Activated naive CD4-positive, alpha-beta T cell treated with anti-CD3 and anti-CD28 coated beads, Interleukin-2, amount 10 ng/mL, durations not matched to agents 7 days and 5 days (primary cell): ENCODE results near the gene PGP.
A peak's percentile ranks its signal among the peaks of the same experiment; 100 is the strongest.

Source experiments
- CTCF ChIA-PET: fragments of 350-600 bp; sonication (Branson Sonifier 250); formaldehyde crosslinking; loops from one replicate; lab custom pipeline; 2021; ENCODE audit warnings: antibody characterized with exemption; lab: Charles Lee
- DNase-seq: peaks from one replicate; pipeline ENCODE4 v3.0.0-alpha.2; 2020
- H3K27ac Mint-ChIP-seq: one replicate; pipeline ENCODE4 v1.8.0; 2021; ENCODE audit warnings: mild to moderate bottlenecking, moderate library complexity, mixed read lengths
- H3K27me3 Mint-ChIP-seq: one replicate; pipeline ENCODE4 v1.8.0; 2021; ENCODE audit warnings: mild to moderate bottlenecking, mixed read lengths
- H3K36me3 Mint-ChIP-seq: one replicate; pipeline ENCODE4 v1.8.0; 2021; ENCODE audit warnings: mixed read lengths
- H3K4me1 Mint-ChIP-seq: one replicate; pipeline ENCODE4 v1.8.0; 2021; ENCODE audit warnings: mixed read lengths
- H3K4me3 Mint-ChIP-seq: one replicate; pipeline ENCODE4 v1.8.0; 2021; ENCODE audit warnings: mild to moderate bottlenecking, moderate library complexity, mixed read lengths
- H3K9me3 Mint-ChIP-seq: one replicate; pipeline ENCODE4 v1.8.0; 2021; ENCODE audit warnings: mixed read lengths

PGP gene

GRCh38 chr16:2233046-2233775 is 18.6 kb upstream of the PGP start:
- CTCF ChIA-PET: no interaction called here
- H3K9me3 Mint-ChIP-seq: no peaks in the 10 kb centered on the region
- peaks cover 12% of the 10 kb centered on the region for H3K36me3 Mint-ChIP-seq

GRCh38 chr16:2232094-2232990 is 17.7 kb upstream of the PGP start:
- no peaks in the 10 kb centered on the region for H3K9me3 Mint-ChIP-seq
- H3K27me3 Mint-ChIP-seq: peaks cover 26% of the 10 kb centered on the region
- H3K4me1 Mint-ChIP-seq: no peaks in the 10 kb centered on the region
- H3K36me3 Mint-ChIP-seq: peaks cover 12% of the 10 kb centered on the region
- no peak for DNase-seq
- no peak overlapping the region for H3K4me3 Mint-ChIP-seq
- H3K27ac Mint-ChIP-seq: no peak overlapping the region
- CTCF ChIA-PET: no interaction called here

More at GRCh38 chr16:2233046-2233775, 18.6 kb upstream of the PGP start:
- DNase-seq: no peak
- Mint-ChIP-seq H3K4me1 (no peaks in the 10 kb centered on the region), H3K4me3 (no peak overlapping the region), H3K27ac (no peak overlapping the region), H3K27me3 (peaks cover 32% of the 10 kb centered on the region)

GRCh38 chr16:2231016-2231931 is 16.6 kb upstream of the PGP start:
- Mint-ChIP-seq H3K27me3 (peaks cover 15% of the 10 kb centered on the region), H3K4me1 (peaks cover 3% of the 10 kb centered on the region), H3K36me3 (peaks cover 12% of the 10 kb centered on the region), H3K9me3 (no peaks in the 10 kb centered on the region), H3K27ac (no peak overlapping the region), H3K4me3 (no peak overlapping the region)
- CTCF ChIA-PET: no interaction called here
- DNase-seq: no peak

GRCh38 chr16:2230376-2230775 is 15.7 kb upstream of the PGP start:
- Mint-ChIP-seq H3K27ac (no peak overlapping the region), H3K9me3 (no peaks in the 10 kb centered on the region), H3K36me3 (peaks cover 10% of the 10 kb centered on the region), H3K27me3 (peaks cover 6% of the 10 kb centered on the region), H3K4me3 (no peak overlapping the region), H3K4me1 (peaks cover 9% of the 10 kb centered on the region)
- no peak for DNase-seq
- CTCF ChIA-PET: no interaction called here

GRCh38 chr16:2229632-2230250 is 15.1 kb upstream of the PGP start:
- no peaks in the 10 kb centered on the region for H3K9me3 Mint-ChIP-seq
- H3K27ac Mint-ChIP-seq: no peak overlapping the region
- no peak overlapping the region for H3K4me3 Mint-ChIP-seq
- H3K27me3 Mint-ChIP-seq: no peaks in the 10 kb centered on the region
- CTCF ChIA-PET: no interaction called here
- peaks cover 5% of the 10 kb centered on the region for H3K36me3 Mint-ChIP-seq
- H3K4me1 Mint-ChIP-seq: peaks cover 13% of the 10 kb centered on the region
- DNase-seq: no peak

- Mint-ChIP-seq H3K36me3 (peaks cover 5% of the 10 kb centered on the region), H3K27ac (no peak overlapping the region)
- CTCF ChIA-PET: no interaction called here
These were observed 14.5 kb upstream of the PGP start for GRCh38 chr16:2229091-2229490.

GRCh38 chr16:2228161-2228824 is 13.7 kb upstream of the PGP start:
- Mint-ChIP-seq H3K9me3 (no peaks in the 10 kb centered on the region), H3K4me3 (no peak overlapping the region), H3K27me3 (no peaks in the 10 kb centered on the region), H3K27ac (no peak overlapping the region), H3K4me1 (peaks cover 21% of the 10 kb centered on the region), H3K36me3 (peaks cover 5% of the 10 kb centered on the region)
- DNase-seq: no peak
- CTCF ChIA-PET: no interaction called here

More at GRCh38 chr16:2229091-2229490, 14.5 kb upstream of the PGP start:
- no peak overlapping the region for H3K4me3 Mint-ChIP-seq
- H3K4me1 Mint-ChIP-seq: peaks cover 19% of the 10 kb centered on the region
- H3K9me3 Mint-ChIP-seq: no peaks in the 10 kb centered on the region
- H3K27me3 Mint-ChIP-seq: no peaks in the 10 kb centered on the region
- DNase-seq: no peak

GRCh38 chr16:2226918-2227317 is 12.3 kb upstream of the PGP start:
- Mint-ChIP-seq H3K4me3 (no peak overlapping the region), H3K36me3 (peaks cover 4% of the 10 kb centered on the region), H3K9me3 (no peaks in the 10 kb centered on the region), H3K27ac (no peak overlapping the region), H3K4me1 (peaks cover 25% of the 10 kb centered on the region), H3K27me3 (no peaks in the 10 kb centered on the region)
- no peak for DNase-seq
- CTCF ChIA-PET: interaction anchor here (0.9 kb wide), 1 partner anchor 25 kb away, joined by 3 read pairs; no protein-coding TSS in a partner anchor

- Mint-ChIP-seq H3K36me3 (peaks cover 3% of the 10 kb centered on the region), H3K4me3 (peak overlapping the region; percentile 21), H3K4me1 (peaks cover 25% of the 10 kb centered on the region), H3K27ac (peak overlapping the region; percentile 55), H3K27me3 (no peaks in the 10 kb centered on the region), H3K9me3 (no peaks in the 10 kb centered on the region)
- DNase-seq: no peak
- CTCF ChIA-PET: interaction anchor here (0.9 to 1.1 kb wide), 2 partner anchors 26 to 239 kb away, joined by 3 to 6 read pairs; no protein-coding TSS in a partner anchor
These were observed 11.7 kb upstream of the PGP start for GRCh38 chr16:2226245-2226793.

GRCh38 chr16:2223942-2224486 is 9.4 kb upstream of the PGP start:
- Mint-ChIP-seq H3K4me3 (peak overlapping the region; percentile 83), H3K27ac (peak overlapping the region; percentile 83), H3K27me3 (no peaks in the 10 kb centered on the region), H3K9me3 (no peaks in the 10 kb centered on the region), H3K36me3 (no peaks in the 10 kb centered on the region), H3K4me1 (peaks cover 25% of the 10 kb centered on the region)
- peak; percentile 51 for DNase-seq
- CTCF ChIA-PET: no interaction called here

- Mint-ChIP-seq H3K27me3 (no peaks in the 10 kb centered on the region), H3K27ac (peak within 1 kb of the TSS; percentile 88), H3K9me3 (no peaks in the 10 kb centered on the region), H3K4me3 (peak within 1 kb of the TSS; percentile 83), H3K36me3 (no peaks in the 10 kb centered on the region), H3K4me1 (peaks cover 25% of the 10 kb centered on the region)
- CTCF ChIA-PET: no interaction called here
- DNase-seq: peak; percentile 100
These were observed 8.7 kb upstream of the PGP start, which contains the start of gene E4F1 for GRCh38 chr16:2223221-2223941. E4F1 (plus strand) TSS chr16:2223591; CDS start chr16:2223614, 23 bp downstream.

- H3K36me3 Mint-ChIP-seq: peaks cover 5% of the 10 kb centered on the region
- no peak for DNase-seq
- CTCF ChIA-PET: interaction anchor here (1.5 kb wide), 1 partner anchor 36 kb away, joined by 5 read pairs; the partner anchor contains the start of gene ECI1
- peak overlapping the region; percentile 76 for H3K27ac Mint-ChIP-seq
- peak overlapping the region; percentile 80 for H3K4me3 Mint-ChIP-seq
- peaks cover 29% of the 10 kb centered on the region for H3K4me1 Mint-ChIP-seq
- H3K9me3 Mint-ChIP-seq: no peaks in the 10 kb centered on the region
- no peaks in the 10 kb centered on the region for H3K27me3 Mint-ChIP-seq
These were observed 1.7 kb upstream of the PGP start for GRCh38 chr16:2216330-2216729.
